Activated T-cell treated with anti-CD3 and anti-CD28 coated beads for 1 hour (primary cell): Measurements from ENCODE around the gene LPAR3.

Experiments used
- DNase-seq: peaks from one replicate; pipeline ENCODE4 v3.0.0-alpha.2; 2020; ENCODE audit warnings: low read depth

The LPAR3 gene

GRCh38 chr1:84774669-84775534 lies 118.1 kb downstream of the LPAR3 start:
- DNase-seq = no peak

DNA sequence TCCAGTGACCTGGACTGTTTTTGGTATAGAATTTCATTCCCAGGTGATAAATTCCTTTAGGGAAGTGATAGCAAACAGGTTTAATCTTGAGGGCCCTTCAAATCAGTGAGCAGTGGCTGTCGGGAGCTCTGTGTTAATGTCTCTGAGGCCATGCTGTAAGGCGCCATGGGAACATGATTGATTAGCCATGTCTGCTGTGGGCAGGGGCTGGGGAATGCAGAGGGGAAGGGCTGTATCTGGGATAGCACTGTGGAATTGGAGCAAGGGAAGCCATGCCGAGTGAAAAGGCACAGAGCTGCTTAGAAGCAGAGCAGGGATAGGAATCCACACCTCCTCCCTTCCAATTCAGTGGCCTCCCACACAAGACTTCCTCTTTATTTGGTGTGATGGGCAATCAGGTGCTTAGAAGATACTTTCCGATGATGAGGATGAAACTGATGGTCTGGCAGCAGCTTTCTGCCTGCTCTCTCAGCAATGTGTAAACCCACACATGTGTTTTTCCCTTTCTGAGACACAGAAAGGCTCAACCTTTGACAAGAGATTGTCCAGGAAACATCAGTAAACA lies 119.0 kb downstream of the LPAR3 start:
- DNase-seq = no peak

DNA sequence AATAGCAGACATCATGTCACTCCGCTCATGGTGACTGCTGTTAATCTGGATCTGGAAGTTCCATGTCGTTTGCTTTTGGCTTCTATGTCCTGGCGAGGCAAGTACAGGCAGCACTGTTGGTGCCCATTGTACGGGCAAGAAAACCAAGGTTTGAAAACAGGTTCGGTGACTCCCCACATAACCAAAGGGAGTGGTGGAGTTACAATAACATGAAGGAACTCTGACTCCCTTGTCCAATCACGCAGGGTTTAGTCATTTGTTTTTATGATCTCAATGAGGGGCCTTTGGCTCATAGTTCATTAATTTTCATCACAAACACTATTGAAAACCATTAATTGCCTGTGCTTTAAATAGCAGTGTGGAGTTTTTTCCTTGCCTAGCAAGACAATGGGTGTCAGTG lies 119.8 kb downstream of the LPAR3 start:
- no peak for DNase-seq

GRCh38 chr1:84772428-84772943 lies 120.5 kb downstream of the LPAR3 start:
- DNase-seq = peak; percentile 50

DNA sequence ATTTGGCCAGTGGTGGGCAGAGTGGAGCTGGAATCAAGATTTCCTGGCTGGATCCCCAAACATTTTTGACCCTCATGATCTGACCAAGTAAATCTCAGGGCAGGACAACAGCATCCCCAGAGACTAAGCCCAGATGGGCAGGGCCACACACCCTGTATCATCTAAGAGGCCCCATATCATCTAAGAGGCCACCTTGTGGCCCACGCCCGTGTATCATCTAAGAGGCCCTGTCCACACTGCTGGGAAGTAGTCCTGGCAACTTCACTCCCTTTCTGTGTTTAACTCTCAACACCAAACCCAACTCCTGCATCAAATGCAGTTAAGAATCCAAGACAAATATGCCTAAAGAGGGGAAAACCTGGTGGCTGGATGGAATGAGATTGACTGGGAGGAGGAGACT lies 121.1 kb downstream of the LPAR3 start:
- no peak for DNase-seq

- DNase-seq = no peak
Measured at GRCh38 chr1:84770481-84770880, 122.5 kb downstream of the LPAR3 start.

GRCh38 chr1:84769636-84770035 lies 123.4 kb downstream of the LPAR3 start:
- DNase-seq = no peak

- no peak for DNase-seq
Measured at GRCh38 chr1:84768634-84769033, 124.4 kb downstream of the LPAR3 start.

DNA sequence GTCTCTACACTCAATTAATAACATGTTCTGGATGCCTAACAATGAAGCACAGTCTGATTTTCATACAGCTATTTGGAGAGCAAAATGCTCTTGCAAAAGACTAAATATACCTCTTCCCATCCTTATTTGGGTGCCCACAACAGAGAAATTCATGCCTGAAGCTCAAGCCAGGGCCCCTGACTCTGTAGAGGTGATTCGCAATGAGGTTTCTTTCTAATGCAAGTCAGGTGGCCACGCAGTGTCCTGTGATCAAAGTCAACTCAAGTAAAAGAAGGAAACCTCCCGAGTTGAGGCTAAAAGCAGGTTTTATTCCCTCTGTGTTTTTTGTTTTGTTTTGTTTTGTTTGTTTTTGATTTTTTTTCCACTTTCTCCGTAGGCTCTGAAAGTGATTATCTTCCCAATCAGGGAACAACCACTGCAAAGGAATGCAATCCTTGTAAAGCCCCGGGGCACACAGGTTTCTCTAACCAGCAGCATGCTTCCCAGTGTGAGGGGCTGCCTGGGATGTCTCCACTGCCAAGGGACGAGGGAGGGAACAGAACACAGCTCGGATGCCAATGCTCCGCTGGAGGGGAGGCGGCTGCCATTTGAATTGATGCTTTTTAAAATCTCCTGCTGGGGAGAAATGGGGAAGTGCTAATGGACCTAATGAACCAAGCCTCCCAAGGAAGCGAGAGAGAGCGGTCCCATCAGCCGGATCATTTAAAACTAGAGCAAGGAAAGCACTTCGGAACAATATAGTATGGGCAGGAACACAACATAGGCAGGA lies 128.9 kb downstream of the LPAR3 start:
- no peak for DNase-seq

- no peak for DNase-seq
Measured at GRCh38 chr1:84762664-84763063, 130.3 kb downstream of the LPAR3 start.
